Suppressor macrophage treated with lipopolysaccharide for 4 hours (primary cell): ENCODE results near the gene PLA2G2A.
"Not testable (repeated sequence)": the region's sequence is repeated elsewhere in the genome, so short reads cannot be mapped to it uniquely, and the experiment has no call there.

Experiments used
- DNase-seq: peaks from one replicate; pipeline ENCODE4 v3.0.0-alpha.2; 2020

Gene PLA2G2A

GRCh38 chr1:19979494-19979977 is at the start of gene PLA2G2A:
PLA2G2A (minus strand) TSS chr1:19979618; CDS start chr1:19978773, 845 bp downstream.
- DNase-seq = no peak

GRCh38 chr1:20028726-20029125 is 49.3 kb upstream of the PLA2G2A start:
- DNase-seq = no peak

GRCh38 chr1:20028125-20028524 is 48.7 kb upstream of the PLA2G2A start:
- no peak for DNase-seq

GRCh38 chr1:20017741-20018140 is 38.3 kb upstream of the PLA2G2A start:
- no peak for DNase-seq

- no peak for DNase-seq
Observed at GRCh38 chr1:20014153-20014552, 34.7 kb upstream of the PLA2G2A start.

GRCh38 chr1:20010016-20010415 is 30.6 kb upstream of the PLA2G2A start:
- no peak for DNase-seq

- DNase-seq = no peak
Observed at GRCh38 chr1:20009212-20009611, 29.8 kb upstream of the PLA2G2A start.

- DNase-seq = peak; percentile 13
Observed at GRCh38 chr1:20008391-20008841, 29.0 kb upstream of the PLA2G2A start.

- not testable (repeated sequence) for DNase-seq
Observed at GRCh38 chr1:19998823-19999222, 19.4 kb upstream of the PLA2G2A start.

- no peak for DNase-seq
Observed at GRCh38 chr1:19990689-19991088, 11.3 kb upstream of the PLA2G2A start.

GRCh38 chr1:19990182-19990582 is 10.8 kb upstream of the PLA2G2A start:
- not testable (repeated sequence) for DNase-seq

- DNase-seq = no peak
Observed at GRCh38 chr1:19988267-19989006, 9.0 kb upstream of the PLA2G2A start.

- no peak for DNase-seq
Observed at GRCh38 chr1:19987719-19988118, 8.3 kb upstream of the PLA2G2A start.

- DNase-seq = not testable (repeated sequence)
Observed at GRCh38 chr1:19984409-19985016, 5.1 kb upstream of the PLA2G2A start.

GRCh38 chr1:19981507-19982312 is 2.3 kb upstream of the PLA2G2A start:
- no peak for DNase-seq

- DNase-seq = no peak
Observed at GRCh38 chr1:19981170-19981506, 1.7 kb upstream of the PLA2G2A start.

GRCh38 chr1:19980314-19980713 is 896 bp upstream of the PLA2G2A start:
- no peak for DNase-seq

GRCh38 chr1:19978143-19978542 is 1.3 kb downstream of the PLA2G2A start:
- DNase-seq = no peak

- DNase-seq = no peak
Observed at GRCh38 chr1:19976317-19977003, 3.0 kb downstream of the PLA2G2A start.

- no peak for DNase-seq
Observed at GRCh38 chr1:19975423-19976193, 3.8 kb downstream of the PLA2G2A start.

- peak; percentile 55 for DNase-seq
Observed at GRCh38 chr1:19974822-19975416, 4.5 kb downstream of the PLA2G2A start.

- DNase-seq = no peak
Observed at GRCh38 chr1:19973616-19974015, 5.8 kb downstream of the PLA2G2A start.
